Lung (tissue), 12 donors: ENCODE results near the gene ADARB1. TPM values are rescaled to one million over a fixed set of nuclear protein-coding genes. Genes with fewer than 3 reads are reported as not detected.

ENCODE experiments used
- ATAC-seq: fragments of 200-7000 bp; cut with Tn5 transposase; one replicate; pipeline ENCODE4 v1.9.1; 2020; ENCODE audit warnings: moderate number of reproducible peaks; ENCODE audit not compliant: insufficient read depth, low FRiP score
- DNase-seq, 3 donors: peaks; one replicate each; pipeline ENCODE4 v3.0.0-alpha.2; 2013 to 2017
- H3K27ac ChIP-seq, 2 donors: one replicate each; pipeline ENCODE4 v1.5.1; 2013; ENCODE audit warnings: mild to moderate bottlenecking in 2 of 2, moderate library complexity in 2 of 2, control low read depth in 1 of 2, inconsistent platforms in 1 of 2, low read depth in 1 of 2, low read length in 1 of 2
- H3K27me3 ChIP-seq, 3 donors: one replicate each; pipeline ENCODE4 v1.5.1; 2013; ENCODE audit warnings: low read length in 2 of 3; ENCODE audit not compliant: control insufficient read depth in 3 of 3, insufficient read depth in 3 of 3
- H3K36me3 ChIP-seq, 4 donors: one replicate each; pipeline ENCODE4 v1.5.1; 2013; ENCODE audit warnings: low read length in 4 of 4, mild to moderate bottlenecking in 1 of 4, moderate library complexity in 1 of 4; ENCODE audit not compliant: control insufficient read depth in 4 of 4, insufficient read depth in 4 of 4
- H3K4me1 ChIP-seq, 5 donors: one replicate each; pipeline ENCODE4 v1.5.1; 2013; ENCODE audit warnings: low read length in 5 of 5, mild to moderate bottlenecking in 2 of 5, moderate library complexity in 1 of 5; ENCODE audit not compliant: control insufficient read depth in 5 of 5, insufficient read depth in 5 of 5
- H3K4me3 ChIP-seq: one replicate; pipeline ENCODE4 v1.5.1; 2013; ENCODE audit warnings: mild to moderate bottlenecking, control low read depth, moderate library complexity
- H3K9ac ChIP-seq, 2 donors: one replicate each; pipeline ENCODE4 v1.5.1; 2013; ENCODE audit warnings: low read length in 2 of 2, control low read depth in 1 of 2; ENCODE audit not compliant: insufficient read depth in 1 of 2
- H3K9me3 ChIP-seq, 4 donors: one replicate each; pipeline ENCODE4 v1.5.1; 2013; ENCODE audit warnings: low read length in 3 of 4, mild to moderate bottlenecking in 1 of 4, moderate library complexity in 1 of 4; ENCODE audit not compliant: control insufficient read depth in 4 of 4, insufficient read depth in 3 of 4
- WGBS, 2 donors: extraction: QIAGEN DNeasy Blood & Tissue Kit; methylation state at CpG; one replicate each; pipeline ENCODE4 v1.1.7; 2013; 5-methylcytosine and 5-hydroxymethylcytosine counted together
- polyA plus RNA-seq, 2 donors: library from polyadenylated mRNA; stranded (reverse); fragments of 200-250 nt; gene quantifications; one replicate each; pipeline ENCODE4 v1.2.1, GENCODE V29; 2013
- total RNA-seq, 2 donors: library from RNA; depleted of rRNA in 1 of 2; stranded (reverse); fragments of >200 nt in 1 of 2; gene quantifications; one replicate each; pipeline ENCODE4 v1.2.1, GENCODE V29; 2014 to 2021
- TF ChIP-seq, protein P1 (sequence below): IDR thresholded peaks from 2 replicates; pipeline ENCODE4 v1.5.1; 2012; ENCODE audit warnings: mild to moderate bottlenecking; ENCODE audit errors: control extremely low read depth, extremely low read depth
- donor health status: control.
- donor health status: control.
- donor health status: Bipolar disorder and iron deficiency.
- donor health status: healthy.
- donor health status: DM: yes; HTN: yes; CAD: no.

The ADARB1 gene
- total and polyA plus RNA-seq, 4 donors = 13.4 to 47.7 (median 32.6) TPM

DNA sequence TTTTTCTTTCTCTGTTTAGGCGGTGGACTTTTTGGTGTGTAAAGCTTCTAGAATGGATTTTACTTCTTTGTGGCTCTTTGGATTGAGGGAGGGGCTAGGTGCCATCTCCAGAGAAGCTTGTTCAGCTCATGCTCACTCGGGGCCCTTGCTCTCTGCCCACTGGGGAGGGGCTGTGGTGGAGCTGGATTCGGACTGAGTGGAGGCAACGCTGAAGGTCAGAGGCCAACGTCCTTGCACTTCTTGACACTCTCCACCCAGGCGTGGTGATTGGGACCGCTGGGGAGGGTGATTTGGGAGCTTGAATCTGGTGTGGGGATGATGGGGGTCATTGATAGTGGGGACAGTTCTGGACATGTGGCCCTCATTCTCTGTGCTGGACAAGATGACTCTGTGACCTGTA is 52.6 kb downstream of the ADARB1 start:
- DNase-seq = no peak
- 89 to 91% methylated on average over 7 of the region's 7 CpGs for WGBS, 2 donors
- peaks cover 5 to 21% (median 10%) of the 10 kb centered on the region in 5 donors for H3K4me1 ChIP-seq

DNA sequence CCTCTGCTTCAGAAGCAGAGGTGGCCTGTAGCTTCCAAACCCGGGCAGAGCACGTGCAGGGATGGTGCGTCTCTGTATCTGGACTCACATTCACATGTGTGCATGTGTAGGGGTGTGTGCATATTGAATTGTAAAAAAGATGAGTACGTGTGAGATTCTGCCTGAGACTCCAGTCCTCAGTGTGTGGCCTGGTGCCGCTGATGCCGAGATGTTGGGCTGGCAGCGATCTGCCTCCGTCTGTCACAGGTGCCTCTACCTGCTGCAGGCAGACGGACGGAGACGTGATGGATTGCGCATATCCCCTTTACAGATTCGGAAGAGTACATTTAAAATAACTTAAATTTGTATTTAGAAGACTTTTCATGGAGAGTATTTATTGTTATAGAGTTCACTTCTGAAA is 53.6 kb downstream of the ADARB1 start:
- no peak overlapping the region for H3K27ac ChIP-seq
- 90 to 93% methylated on average over 13 of the region's 13 CpGs for WGBS, 2 donors

More for the DNA sequence above, 52.6 kb downstream of the ADARB1 start:
- Histone ChIP-seq H3K9me3 (peaks cover 0 to 2% (median 0%) of the 10 kb centered on the region in 4 donors), H3K27me3 (no peaks in the 10 kb centered on the region), H3K36me3 (peaks cover 0 to 2% (median under 1%) of the 10 kb centered on the region in 4 donors), H3K27ac (no peak overlapping the region), H3K4me3 (no peak overlapping the region), H3K9ac (no peak overlapping the region)
- no peak for ATAC-seq
- TF ChIP-seq, protein P1, sequence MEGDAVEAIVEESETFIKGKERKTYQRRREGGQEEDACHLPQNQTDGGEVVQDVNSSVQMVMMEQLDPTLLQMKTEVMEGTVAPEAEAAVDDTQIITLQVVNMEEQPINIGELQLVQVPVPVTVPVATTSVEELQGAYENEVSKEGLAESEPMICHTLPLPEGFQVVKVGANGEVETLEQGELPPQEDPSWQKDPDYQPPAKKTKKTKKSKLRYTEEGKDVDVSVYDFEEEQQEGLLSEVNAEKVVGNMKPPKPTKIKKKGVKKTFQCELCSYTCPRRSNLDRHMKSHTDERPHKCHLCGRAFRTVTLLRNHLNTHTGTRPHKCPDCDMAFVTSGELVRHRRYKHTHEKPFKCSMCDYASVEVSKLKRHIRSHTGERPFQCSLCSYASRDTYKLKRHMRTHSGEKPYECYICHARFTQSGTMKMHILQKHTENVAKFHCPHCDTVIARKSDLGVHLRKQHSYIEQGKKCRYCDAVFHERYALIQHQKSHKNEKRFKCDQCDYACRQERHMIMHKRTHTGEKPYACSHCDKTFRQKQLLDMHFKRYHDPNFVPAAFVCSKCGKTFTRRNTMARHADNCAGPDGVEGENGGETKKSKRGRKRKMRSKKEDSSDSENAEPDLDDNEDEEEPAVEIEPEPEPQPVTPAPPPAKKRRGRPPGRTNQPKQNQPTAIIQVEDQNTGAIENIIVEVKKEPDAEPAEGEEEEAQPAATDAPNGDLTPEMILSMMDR = no peak

DNA sequence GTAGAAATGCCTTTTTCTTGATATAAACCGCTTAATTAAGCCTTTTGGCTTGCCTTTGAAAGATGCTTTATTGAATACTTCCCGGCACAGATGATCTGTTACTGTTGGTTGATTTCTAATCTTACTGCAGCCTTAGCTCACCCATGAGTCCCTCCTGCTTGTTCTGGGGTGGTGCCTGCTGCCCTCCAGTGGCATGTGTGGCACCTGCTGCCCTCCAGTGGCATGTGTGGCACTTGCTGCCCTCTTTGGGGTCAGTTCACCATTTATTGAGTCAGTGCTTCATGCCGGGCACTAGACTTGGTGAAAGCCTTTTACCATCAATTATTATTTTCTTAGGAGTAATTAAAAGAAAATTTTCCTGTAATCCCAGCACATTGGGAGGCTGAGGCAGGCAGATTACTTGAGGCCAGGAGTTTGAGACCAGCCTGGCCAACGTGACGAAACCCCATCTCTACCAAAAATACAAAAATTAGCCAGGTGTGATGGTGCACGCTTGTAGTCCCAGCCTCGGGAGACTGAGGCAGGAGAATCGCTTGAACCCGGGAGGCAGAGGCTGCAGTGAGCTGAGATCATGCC is 54.3 kb downstream of the ADARB1 start:
- TF ChIP-seq, protein P1 = peak; percentile 96
- peaks cover 10 to 33% (median 14%) of the 10 kb centered on the region in 5 donors for H3K4me1 ChIP-seq
- H3K27me3 ChIP-seq = no peaks in the 10 kb centered on the region
- DNase-seq (peak; percentile 59 to 67 (median 67)), ATAC-seq (no peak)
- H3K9me3 ChIP-seq = no peaks in the 10 kb centered on the region
- no peak overlapping the region for H3K4me3 ChIP-seq
- H3K27ac ChIP-seq = peak overlapping the region in 1 of 2 donors; percentile 43
- no peak overlapping the region for H3K9ac ChIP-seq
- peaks cover 0 to 2% (median under 1%) of the 10 kb centered on the region in 4 donors for H3K36me3 ChIP-seq
- 58 to 68% methylated on average over 9 of the region's 9 CpGs for WGBS, 2 donors

More for the DNA sequence above, 53.6 kb downstream of the ADARB1 start:
- no peaks in the 10 kb centered on the region for H3K9me3 ChIP-seq
- H3K4me1 ChIP-seq = peaks cover 3 to 27% (median 13%) of the 10 kb centered on the region in 5 donors
- no peak overlapping the region for H3K9ac ChIP-seq
- no peaks in the 10 kb centered on the region for H3K27me3 ChIP-seq
- no peak for ATAC-seq
- peaks cover 0 to 2% (median under 1%) of the 10 kb centered on the region in 4 donors for H3K36me3 ChIP-seq
- H3K4me3 ChIP-seq = no peak overlapping the region
- TF ChIP-seq, protein P1 = no peak
- no peak for DNase-seq
